Activated T-cell treated with anti-CD3 and anti-CD28 coated beads, Interleukin-2, amount 50 U/mL, for 72 hours (primary cell): ENCODE measurements around the gene IFNK. TPM values are rescaled to one million over a fixed set of nuclear protein-coding genes. Genes with fewer than 3 reads are reported as not detected.

ENCODE experiments used
- ATAC-seq, 2 donors: fragments of 150-1000 bp; cut with Tn5 transposase; replicated peaks in 1 of 2; 2 replicates each; pipeline ENCODE4 v1.10.0; 2021; ENCODE audit warnings: moderate library complexity in 2 of 2, mild to moderate bottlenecking in 1 of 2
- DNase-seq, 2 donors: peaks; one replicate each; pipeline ENCODE4 v3.0.0; 2021 to 2022; ENCODE audit warnings: mixed read lengths in 1 of 2
- H3K27ac Mint-ChIP-seq: one replicate; pipeline ENCODE4 v1.8.0; 2022; ENCODE audit warnings: mild to moderate bottlenecking, moderate library complexity, mixed read lengths
- H3K27me3 Mint-ChIP-seq: one replicate; pipeline ENCODE4 v1.8.0; 2022; ENCODE audit warnings: low read depth, mixed read lengths
- H3K36me3 Mint-ChIP-seq, 2 donors: one replicate each; pipeline ENCODE4 v1.8.0; 2022; ENCODE audit warnings: mixed read lengths in 2 of 2, mild to moderate bottlenecking in 1 of 2; ENCODE audit not compliant: insufficient read depth in 2 of 2
- H3K4me1 Mint-ChIP-seq: one replicate; pipeline ENCODE4 v1.8.0; 2022; ENCODE audit warnings: low read depth, mixed read lengths
- H3K4me3 Mint-ChIP-seq, 2 donors: one replicate each; pipeline ENCODE4 v1.8.0; 2022; ENCODE audit warnings: mild to moderate bottlenecking in 2 of 2, mixed read lengths in 2 of 2, moderate library complexity in 2 of 2
- H3K9me3 Mint-ChIP-seq, 2 donors: one replicate each; pipeline ENCODE4 v1.8.0; 2022; ENCODE audit warnings: mixed read lengths in 2 of 2
- total RNA-seq, 2 donors: library from RNA; stranded (reverse); gene quantifications; one replicate each; pipeline ENCODE4 v1.2.3, GENCODE V29; 2022

The IFNK gene
- total RNA-seq, 2 donors from 2014 or later, result not detected

DNA sequence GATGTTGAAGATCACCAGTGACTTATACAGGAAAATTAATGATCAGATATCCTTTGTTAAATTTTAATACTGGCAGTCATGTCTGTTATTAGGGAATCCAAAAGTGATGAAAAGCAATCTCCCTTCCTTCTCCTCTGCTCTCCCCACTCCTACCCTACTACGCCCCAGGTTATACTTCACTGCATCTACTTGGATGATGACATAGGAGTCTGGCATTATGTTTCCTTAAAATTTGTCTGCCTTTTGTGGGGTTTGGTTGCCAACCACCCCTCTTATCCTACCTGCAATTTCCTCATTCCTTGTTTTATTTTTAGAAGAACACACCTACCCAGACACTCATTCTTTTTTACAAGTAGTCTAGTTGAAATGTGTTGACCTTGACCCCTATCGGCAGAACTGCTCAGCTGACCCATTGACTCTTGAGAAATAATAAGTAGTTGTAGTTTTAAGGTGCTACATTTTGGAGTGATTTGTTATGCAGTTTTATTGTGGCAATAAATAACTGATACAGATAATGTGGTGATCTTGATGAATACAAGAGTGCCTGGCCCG, 10.6 kb downstream of the IFNK start:
- peaks cover 0 to 2% of the 10 kb centered on the region in 2 donors for H3K36me3 Mint-ChIP-seq
- no peak overlapping the region for H3K27ac Mint-ChIP-seq
- H3K9me3 Mint-ChIP-seq, result no peaks in the 10 kb centered on the region
- H3K4me1 Mint-ChIP-seq, result peaks cover 3% of the 10 kb centered on the region
- peaks cover 5% of the 10 kb centered on the region for H3K27me3 Mint-ChIP-seq
- ATAC-seq, result no peak
- DNase-seq, result no peak
- H3K4me3 Mint-ChIP-seq, result no peak overlapping the region

DNA sequence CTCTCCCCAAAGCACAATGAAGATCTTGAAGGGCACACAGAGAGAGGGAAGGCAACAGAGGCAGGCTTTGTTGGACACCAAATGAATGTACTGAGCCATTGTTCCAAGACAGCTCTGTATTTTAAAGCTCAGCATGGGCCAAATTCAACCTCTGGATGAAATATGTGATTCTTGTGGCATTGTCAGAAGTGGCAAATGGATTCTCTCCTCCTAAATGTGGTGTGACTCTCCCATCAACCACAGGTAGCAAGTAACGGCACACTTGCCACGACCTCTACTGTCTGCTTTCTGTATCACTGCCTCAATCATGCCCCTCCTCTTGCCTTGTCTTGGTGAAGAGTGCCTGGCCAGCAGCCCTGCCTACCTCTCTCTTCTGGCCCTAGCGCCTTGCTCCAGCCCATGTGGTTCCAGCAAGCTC, 11.6 kb downstream of the IFNK start:
- ATAC-seq, result peak in 1 of 2 donors; percentile 28
- Mint-ChIP-seq H3K4me3 (no peak overlapping the region), H3K27me3 (peaks cover 5% of the 10 kb centered on the region), H3K4me1 (no peaks in the 10 kb centered on the region), H3K9me3 (no peaks in the 10 kb centered on the region), H3K36me3 (peaks cover 0 to 2% of the 10 kb centered on the region in 2 donors), H3K27ac (no peak overlapping the region)
- DNase-seq, result peak in 1 of 2 donors; percentile 4

DNA sequence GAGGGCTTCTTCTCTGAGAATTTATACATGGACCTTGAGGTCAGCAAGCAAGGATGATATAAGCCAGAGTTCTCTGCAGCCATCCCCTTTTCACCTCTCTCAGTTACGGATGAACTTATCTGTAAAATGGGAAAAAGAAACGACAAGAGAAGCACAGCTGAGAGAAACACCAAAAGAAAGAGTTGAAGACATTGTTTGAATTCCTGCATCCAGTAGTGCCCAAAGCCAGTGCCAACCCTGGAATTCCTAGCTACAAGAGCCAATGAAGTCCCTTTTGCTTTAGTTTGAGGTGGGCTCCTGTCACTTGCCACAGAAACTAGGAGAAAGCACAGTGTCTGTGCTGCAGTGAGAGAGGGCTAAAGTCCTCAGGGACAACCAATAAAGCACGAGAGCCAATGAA, 12.1 kb downstream of the IFNK start:
- Mint-ChIP-seq H3K4me3 (no peak overlapping the region), H3K27ac (no peak overlapping the region), H3K9me3 (no peaks in the 10 kb centered on the region), H3K27me3 (peaks cover under 1% of the 10 kb centered on the region), H3K4me1 (no peaks in the 10 kb centered on the region), H3K36me3 (peaks cover 0 to 5% of the 10 kb centered on the region in 2 donors)
- ATAC-seq, result no peak
- DNase-seq, result no peak

DNA sequence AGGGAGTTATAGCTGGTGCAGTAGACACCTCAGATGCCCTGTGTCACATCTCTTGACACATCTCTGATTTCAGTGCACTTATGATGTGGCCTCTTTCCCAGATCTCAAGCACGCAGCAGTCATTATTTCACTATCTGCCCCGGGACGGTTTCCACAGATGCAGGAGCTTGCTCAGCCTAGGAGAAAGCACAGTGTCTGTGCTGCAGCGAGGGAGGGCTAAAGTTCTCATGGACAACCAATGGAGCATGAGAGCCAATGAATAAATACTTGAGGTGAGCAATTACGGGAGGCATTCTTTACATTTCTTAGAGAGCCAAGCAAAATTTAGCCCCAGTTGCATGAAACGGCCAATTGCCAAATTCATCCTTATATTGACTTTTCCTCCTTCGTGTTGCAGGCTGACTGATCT, 12.9 kb downstream of the IFNK start:
- Mint-ChIP-seq H3K36me3 (peaks cover 0 to 5% of the 10 kb centered on the region in 2 donors), H3K27me3 (no peaks in the 10 kb centered on the region), H3K27ac (no peak overlapping the region), H3K4me3 (no peak overlapping the region), H3K4me1 (no peaks in the 10 kb centered on the region), H3K9me3 (no peaks in the 10 kb centered on the region)
- ATAC-seq (no peak), DNase-seq (no peak)

DNA sequence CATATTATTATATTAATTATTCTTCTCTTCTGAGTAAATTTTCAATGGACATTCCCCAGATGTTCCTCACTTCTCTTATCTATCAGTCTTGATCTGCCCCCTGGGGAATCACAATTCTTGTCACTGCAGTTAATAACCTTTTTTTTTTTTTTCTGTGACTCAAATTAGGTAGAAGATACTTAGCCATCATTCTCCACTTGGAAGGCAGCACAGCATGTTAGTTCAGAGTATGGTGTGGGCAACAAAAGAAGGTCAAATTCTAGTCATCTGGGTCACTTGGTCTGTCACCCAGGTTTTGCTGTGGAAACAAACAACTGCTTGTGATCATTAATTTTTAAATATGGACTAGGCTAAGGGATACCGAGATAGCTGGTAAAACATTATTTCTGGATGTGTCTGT, 13.7 kb downstream of the IFNK start:
- Mint-ChIP-seq H3K4me3 (no peak overlapping the region), H3K36me3 (peaks cover 0 to 5% of the 10 kb centered on the region in 2 donors), H3K27me3 (no peaks in the 10 kb centered on the region), H3K9me3 (no peaks in the 10 kb centered on the region), H3K27ac (no peak overlapping the region), H3K4me1 (no peaks in the 10 kb centered on the region)
- no peak for ATAC-seq
- DNase-seq, result no peak

DNA sequence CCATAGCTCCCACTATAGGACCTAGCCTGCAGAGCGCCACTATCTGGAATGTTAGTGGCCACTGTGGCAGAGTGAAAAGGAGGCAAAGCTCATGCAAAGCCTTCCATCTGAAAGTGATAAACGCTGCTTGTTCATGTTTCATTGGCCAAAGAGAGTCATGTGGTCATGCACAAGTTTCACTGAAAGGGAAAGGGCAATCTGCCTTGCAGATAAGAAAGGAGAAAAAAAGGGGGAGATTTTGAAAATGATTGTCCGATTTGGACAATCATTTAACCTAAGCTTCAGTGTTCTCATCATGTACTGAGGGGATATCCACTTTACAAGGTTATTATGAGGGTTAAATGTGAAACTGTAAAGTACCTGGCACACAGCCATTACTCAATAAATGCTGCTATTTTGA, 14.6 kb downstream of the IFNK start:
- no peaks in the 10 kb centered on the region for H3K27me3 Mint-ChIP-seq

DNA sequence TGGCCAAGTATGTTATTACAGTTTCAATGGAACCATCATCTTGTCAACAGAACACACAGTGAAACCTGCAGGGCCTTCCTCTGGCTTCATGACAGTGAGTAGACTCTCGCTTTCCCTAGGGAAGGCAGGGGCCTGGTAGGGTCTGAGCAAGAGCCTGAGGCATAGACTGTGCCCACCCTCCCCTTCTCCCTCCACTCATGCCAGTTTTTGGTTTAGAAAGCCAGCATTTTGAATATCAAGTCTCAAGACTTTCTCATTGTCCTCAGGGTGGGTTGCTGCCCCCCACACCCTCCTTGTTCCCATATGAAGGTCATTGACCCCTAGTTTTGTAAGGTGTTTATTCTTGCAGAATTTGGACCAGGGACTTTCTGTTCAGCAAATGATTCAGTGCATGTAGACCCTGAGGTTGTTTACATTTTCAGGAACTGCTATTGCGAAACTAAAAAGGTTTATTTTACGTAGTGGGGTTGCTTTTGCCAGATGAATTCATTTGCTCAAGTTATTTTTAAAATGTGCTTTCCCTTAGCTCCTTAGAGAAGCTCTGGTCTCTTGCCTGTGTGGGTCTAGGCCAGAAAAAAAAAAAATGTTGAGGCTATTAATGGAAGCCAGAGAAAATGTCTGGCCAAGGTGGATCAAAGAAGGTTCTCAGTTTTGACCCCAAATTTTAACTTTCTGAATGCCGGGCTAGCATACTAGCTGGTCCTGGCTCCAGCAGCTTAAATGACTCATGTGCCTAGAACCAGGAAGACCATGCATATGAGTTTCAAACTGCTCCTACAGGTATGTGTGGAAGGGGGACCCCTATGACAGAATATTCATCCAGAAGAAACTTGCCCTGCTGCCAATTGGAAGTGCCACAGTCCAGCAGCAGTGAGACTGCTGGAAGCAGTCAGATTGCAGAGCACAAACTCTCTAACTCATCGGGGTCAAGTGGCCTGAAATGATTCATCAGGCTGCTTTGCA, 15.7 kb downstream of the IFNK start:
- H3K4me3 Mint-ChIP-seq, result no peak overlapping the region
- no peak for ATAC-seq
- DNase-seq, result no peak
- no peak overlapping the region for H3K27ac Mint-ChIP-seq
- H3K36me3 Mint-ChIP-seq, result peaks cover 3 to 9% of the 10 kb centered on the region in 2 donors
- no peaks in the 10 kb centered on the region for H3K4me1 Mint-ChIP-seq
- H3K27me3 Mint-ChIP-seq, result no peaks in the 10 kb centered on the region
- H3K9me3 Mint-ChIP-seq, result no peaks in the 10 kb centered on the region

More for the DNA sequence above, 14.6 kb downstream of the IFNK start:
- ATAC-seq, result no peak
- Mint-ChIP-seq H3K4me3 (no peak overlapping the region), H3K9me3 (no peaks in the 10 kb centered on the region), H3K4me1 (no peaks in the 10 kb centered on the region), H3K36me3 (peaks cover 3 to 6% of the 10 kb centered on the region in 2 donors), H3K27ac (no peak overlapping the region)
- no peak for DNase-seq

DNA sequence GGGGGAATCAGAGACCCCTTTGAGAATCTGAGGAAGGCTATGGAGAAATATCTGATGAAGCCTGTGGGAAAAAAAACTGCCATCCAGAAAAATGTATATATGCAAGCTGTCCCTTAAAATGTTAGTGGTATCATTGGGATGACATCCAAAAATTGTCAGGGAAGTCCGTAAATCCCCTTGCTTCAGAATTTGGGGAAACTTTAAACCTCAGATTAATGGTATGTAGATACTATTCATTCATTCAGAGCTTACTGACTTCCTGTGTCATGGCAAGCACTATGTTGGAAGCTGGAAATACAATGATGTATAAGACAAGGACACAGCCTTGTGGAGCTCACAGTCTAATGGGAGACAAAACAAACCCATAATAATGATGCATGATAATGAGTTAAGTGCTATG, 16.4 kb downstream of the IFNK start:
- Mint-ChIP-seq H3K27me3 (no peaks in the 10 kb centered on the region), H3K4me3 (no peak overlapping the region), H3K4me1 (no peaks in the 10 kb centered on the region), H3K27ac (no peak overlapping the region), H3K36me3 (peaks cover 3 to 8% of the 10 kb centered on the region in 2 donors), H3K9me3 (no peaks in the 10 kb centered on the region)
- DNase-seq (no peak), ATAC-seq (no peak)

DNA sequence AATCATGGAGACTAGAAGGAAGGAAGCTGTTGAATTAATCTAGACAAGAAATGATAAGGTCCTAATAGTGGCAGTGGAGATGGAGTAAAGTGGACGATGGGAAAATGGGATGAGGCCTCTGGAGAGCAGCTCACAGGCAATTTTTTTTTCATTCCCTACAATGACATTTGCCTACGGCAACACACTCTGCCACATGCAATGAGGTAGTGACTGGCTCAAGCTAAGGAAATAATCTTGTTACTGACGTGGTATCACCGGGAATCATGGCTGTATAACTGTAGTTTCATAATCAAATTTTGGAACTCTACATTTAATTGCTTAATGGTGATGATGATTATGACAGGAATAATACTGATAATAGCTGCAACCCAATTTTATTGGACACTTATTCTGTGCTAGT, 17.6 kb downstream of the IFNK start:
- no peak overlapping the region for H3K27ac Mint-ChIP-seq
- ATAC-seq (no peak), DNase-seq (no peak)
- no peaks in the 10 kb centered on the region for H3K4me1 Mint-ChIP-seq
- no peaks in the 10 kb centered on the region for H3K9me3 Mint-ChIP-seq
- H3K36me3 Mint-ChIP-seq, result peaks cover 3 to 8% of the 10 kb centered on the region in 2 donors
- H3K27me3 Mint-ChIP-seq, result no peaks in the 10 kb centered on the region
- no peak overlapping the region for H3K4me3 Mint-ChIP-seq

DNA sequence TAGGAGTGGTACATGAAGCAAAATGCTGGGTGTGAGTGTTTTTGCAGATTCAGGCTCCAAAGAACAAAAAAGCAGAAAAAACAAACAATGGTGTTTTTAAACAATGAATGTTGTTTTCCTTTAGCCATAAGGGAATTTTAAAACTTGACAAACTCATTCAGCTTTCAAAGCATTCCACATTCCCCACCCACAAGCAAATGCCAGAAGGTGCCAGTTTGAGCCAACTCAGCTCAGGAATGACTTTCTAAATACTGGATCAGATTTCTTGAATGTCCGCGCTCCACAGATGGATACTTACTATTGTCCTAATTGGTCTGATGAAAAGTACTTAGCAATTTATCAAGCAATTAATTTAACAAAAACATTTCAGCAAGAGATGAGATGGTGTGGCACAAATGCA, 18.4 kb downstream of the IFNK start:
- Mint-ChIP-seq H3K9me3 (no peaks in the 10 kb centered on the region), H3K27me3 (no peaks in the 10 kb centered on the region), H3K4me3 (no peak overlapping the region), H3K36me3 (peaks cover 3 to 8% of the 10 kb centered on the region in 2 donors), H3K27ac (no peak overlapping the region), H3K4me1 (no peaks in the 10 kb centered on the region)
- ATAC-seq (no peak), DNase-seq (no peak)

DNA sequence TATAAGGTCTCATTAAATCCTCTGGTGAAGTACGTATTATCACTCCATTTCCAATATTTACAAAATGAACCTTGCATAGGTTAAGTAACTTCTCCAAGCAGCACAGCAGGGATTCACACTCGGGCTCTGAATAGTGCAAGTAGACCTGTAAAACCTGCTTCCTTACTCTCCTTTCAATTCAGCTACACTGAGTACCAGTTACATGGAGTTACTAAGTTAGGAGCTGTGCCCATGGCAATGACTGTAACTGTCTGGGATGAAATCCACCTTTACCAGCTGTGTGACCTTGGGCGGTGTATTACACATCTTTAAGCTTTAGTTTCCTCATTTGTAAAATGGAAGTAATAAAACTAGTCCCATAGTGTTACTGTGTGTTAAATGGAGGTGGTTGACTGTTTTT, 21.4 kb downstream of the IFNK start:
- Mint-ChIP-seq H3K27me3 (no peaks in the 10 kb centered on the region), H3K9me3 (no peaks in the 10 kb centered on the region), H3K27ac (no peak overlapping the region), H3K36me3 (peaks cover 3 to 9% of the 10 kb centered on the region in 2 donors), H3K4me1 (no peaks in the 10 kb centered on the region), H3K4me3 (no peak overlapping the region)
- no peak for ATAC-seq
- no peak for DNase-seq

DNA sequence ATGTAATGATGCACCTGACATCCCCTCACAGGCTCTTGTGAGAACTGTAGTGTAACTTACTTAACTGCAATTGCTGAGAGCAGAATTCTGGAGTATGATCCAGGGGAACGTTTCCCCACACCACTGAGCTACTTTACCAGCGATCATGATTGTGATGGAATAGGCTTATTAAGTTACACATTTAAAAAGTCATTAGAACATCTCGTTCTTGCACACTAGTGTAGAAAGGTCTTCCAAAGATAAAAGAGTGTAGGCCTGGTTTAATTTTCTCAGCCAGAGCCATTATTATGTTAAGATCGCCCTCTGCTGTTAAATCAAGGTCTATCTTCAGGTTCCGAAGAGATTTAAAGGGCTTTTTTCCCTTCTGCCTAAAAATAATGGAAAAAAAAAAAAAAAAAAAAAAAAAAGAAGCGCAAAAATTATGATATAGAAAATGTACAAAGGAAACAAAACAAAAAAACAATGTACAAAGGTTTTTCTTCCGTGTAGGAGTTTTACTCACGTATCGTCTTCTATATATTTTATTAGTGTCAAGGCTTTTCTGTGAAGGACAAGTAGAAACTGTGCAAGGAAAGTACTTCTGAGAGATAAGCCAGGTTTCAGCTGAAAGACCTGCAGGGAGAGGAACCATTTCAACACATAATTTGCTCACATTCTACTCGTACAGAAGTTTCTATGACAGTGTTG, 24.1 kb downstream of the IFNK start:
- no peaks in the 10 kb centered on the region for H3K9me3 Mint-ChIP-seq
- no peaks in the 10 kb centered on the region for H3K4me1 Mint-ChIP-seq
- ATAC-seq (no peak), DNase-seq (no peak)
- no peak overlapping the region for H3K27ac Mint-ChIP-seq
- H3K4me3 Mint-ChIP-seq, result no peak overlapping the region
- no peaks in the 10 kb centered on the region for H3K27me3 Mint-ChIP-seq
- peaks cover 1 to 5% of the 10 kb centered on the region in 2 donors for H3K36me3 Mint-ChIP-seq

DNA sequence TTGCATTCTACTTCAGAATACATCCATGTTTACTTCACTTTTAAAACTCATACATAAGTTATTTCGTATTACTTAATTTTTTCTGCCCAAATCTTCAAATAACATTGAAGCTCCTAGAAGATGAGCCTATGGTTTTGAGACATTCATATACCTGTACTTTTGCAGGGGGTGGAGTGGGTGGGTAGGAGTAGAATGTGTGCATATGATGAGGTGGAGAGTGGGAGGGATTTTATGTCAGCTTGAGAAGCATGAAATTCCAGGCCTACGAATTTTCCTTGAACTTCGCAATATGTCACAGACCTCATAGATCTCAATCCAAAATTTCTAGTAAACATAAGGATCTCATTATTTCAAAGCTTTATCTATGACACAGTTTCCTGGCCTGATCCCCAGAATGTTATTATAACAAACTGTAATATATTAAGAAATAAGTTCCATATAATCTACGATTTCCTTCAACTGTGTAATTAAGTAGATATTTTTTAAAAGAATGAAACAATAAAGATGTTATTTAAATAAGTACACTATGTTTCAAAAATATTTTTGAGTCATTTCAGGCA, 25.2 kb downstream of the IFNK start:
- peaks cover 2 to 8% of the 10 kb centered on the region in 2 donors for H3K36me3 Mint-ChIP-seq
- no peaks in the 10 kb centered on the region for H3K4me1 Mint-ChIP-seq
- H3K4me3 Mint-ChIP-seq, result no peak overlapping the region
- H3K27me3 Mint-ChIP-seq, result no peaks in the 10 kb centered on the region
- DNase-seq (no peak), ATAC-seq (no peak)
- no peak overlapping the region for H3K27ac Mint-ChIP-seq
- H3K9me3 Mint-ChIP-seq, result no peaks in the 10 kb centered on the region
